Activated CD8-positive, alpha-beta memory T cell treated with anti-CD3 and anti-CD28 coated beads for 36 hours (primary cell): ENCODE data around the gene SCN1A. TPM values are rescaled to one million over a fixed set of nuclear protein-coding genes. Genes with fewer than 3 reads are reported as not detected.
"Not testable (repeated sequence)": the region's sequence is repeated elsewhere in the genome, so short reads cannot be mapped to it uniquely, and the experiment has no call there.

Experiments used
- CTCF ChIA-PET: fragments of 350-600 bp; sonication (Branson Sonifier 250); formaldehyde crosslinking; loops from one replicate; lab custom pipeline; 2021; ENCODE audit warnings: antibody characterized with exemption; lab: Charles Lee
- POLR2A ChIA-PET: fragments of 350-600 bp; sonication (Branson Sonifier 250); formaldehyde crosslinking; loops from one replicate; lab custom pipeline; 2021; ENCODE audit warnings: antibody characterized with exemption; lab: Charles Lee
- total RNA-seq, 2 experiments: library from RNA; stranded (reverse); gene quantifications; one replicate each; pipeline ENCODE4 v1.2.3, GENCODE V29; 2021

Gene SCN1A
- total RNA-seq, 2 experiments from 2014 or later, result not detected

- ChIA-PET CTCF (no interaction called here), POLR2A (no interaction called here)
Observed at GRCh38 chr2:166137331-166137730, 9.5 kb upstream of the SCN1A start.

GRCh38 chr2:166135849-166136258 is 8.0 kb upstream of the SCN1A start:
- CTCF ChIA-PET, result no interaction called here
- POLR2A ChIA-PET, result no interaction called here

GRCh38 chr2:166135152-166135848 is 7.5 kb upstream of the SCN1A start:
- POLR2A ChIA-PET, result no interaction called here
- CTCF ChIA-PET, result no interaction called here

- ChIA-PET CTCF (no interaction called here), POLR2A (no interaction called here)
Observed at GRCh38 chr2:166134252-166135151, 6.7 kb upstream of the SCN1A start.

- CTCF ChIA-PET, result no interaction called here
- POLR2A ChIA-PET, result no interaction called here
Observed at GRCh38 chr2:166133653-166134052, 5.8 kb upstream of the SCN1A start.

GRCh38 chr2:166128156-166128505 is 311 bp upstream of the SCN1A start:
- ChIA-PET CTCF (interaction anchor here (1.3 kb wide), 1 partner anchor 175 kb away, joined by 5 read pairs; the partner anchor contains the start of gene TTC21B), POLR2A (no interaction called here)

GRCh38 chr2:166126007-166126639 is 1.7 kb downstream of the SCN1A start:
- ChIA-PET POLR2A (no interaction called here), CTCF (no interaction called here)

- ChIA-PET POLR2A (no interaction called here), CTCF (no interaction called here)
Observed at GRCh38 chr2:166125557-166125956, 2.3 kb downstream of the SCN1A start.

GRCh38 chr2:166118180-166118579 is 9.6 kb downstream of the SCN1A start:
- CTCF ChIA-PET, result no interaction called here
- POLR2A ChIA-PET, result no interaction called here

- POLR2A ChIA-PET, result no interaction called here
- CTCF ChIA-PET, result no interaction called here
Observed at GRCh38 chr2:166117491-166117890, 10.3 kb downstream of the SCN1A start.

- ChIA-PET CTCF (no interaction called here), POLR2A (no interaction called here)
Observed at GRCh38 chr2:166115589-166115988, 12.2 kb downstream of the SCN1A start.

GRCh38 chr2:166112193-166112605 is 15.6 kb downstream of the SCN1A start:
- ChIA-PET CTCF (no interaction called here), POLR2A (no interaction called here)

GRCh38 chr2:166106431-166107015 is 21.3 kb downstream of the SCN1A start:
- POLR2A ChIA-PET, result no interaction called here
- CTCF ChIA-PET, result no interaction called here

GRCh38 chr2:166104773-166105172 is 23.0 kb downstream of the SCN1A start:
- ChIA-PET POLR2A (no interaction called here), CTCF (no interaction called here)

GRCh38 chr2:166104084-166104483 is 23.7 kb downstream of the SCN1A start:
- ChIA-PET CTCF (no interaction called here), POLR2A (no interaction called here)

- CTCF ChIA-PET, POLR2A ChIA-PET: not testable (repeated sequence)
Observed at GRCh38 chr2:166103277-166103676, 24.5 kb downstream of the SCN1A start.

- CTCF ChIA-PET, result no interaction called here
- POLR2A ChIA-PET, result no interaction called here
Observed at GRCh38 chr2:166094325-166094724, 33.5 kb downstream of the SCN1A start.

- ChIA-PET CTCF (no interaction called here), POLR2A (no interaction called here)
Observed at GRCh38 chr2:166092889-166093288, 34.9 kb downstream of the SCN1A start.

- POLR2A ChIA-PET, result no interaction called here
- CTCF ChIA-PET, result no interaction called here
Observed at GRCh38 chr2:166091439-166091838, 36.4 kb downstream of the SCN1A start.

GRCh38 chr2:166090908-166091307 is 36.9 kb downstream of the SCN1A start:
- ChIA-PET CTCF (no interaction called here), POLR2A (no interaction called here)
